Stimulated activated CD8-positive, alpha-beta memory T cell treated with anti-CD3 and anti-CD28 coated beads, Interleukin-7, amount 100 ng/mL, for 24 hours (primary cell): Measurements from ENCODE around the gene KCNK13.

Source experiments
- DNase-seq: peaks from one replicate; pipeline ENCODE4 v3.0.0-alpha.2; 2020; ENCODE audit warnings: low read depth

The KCNK13 gene

DNA sequence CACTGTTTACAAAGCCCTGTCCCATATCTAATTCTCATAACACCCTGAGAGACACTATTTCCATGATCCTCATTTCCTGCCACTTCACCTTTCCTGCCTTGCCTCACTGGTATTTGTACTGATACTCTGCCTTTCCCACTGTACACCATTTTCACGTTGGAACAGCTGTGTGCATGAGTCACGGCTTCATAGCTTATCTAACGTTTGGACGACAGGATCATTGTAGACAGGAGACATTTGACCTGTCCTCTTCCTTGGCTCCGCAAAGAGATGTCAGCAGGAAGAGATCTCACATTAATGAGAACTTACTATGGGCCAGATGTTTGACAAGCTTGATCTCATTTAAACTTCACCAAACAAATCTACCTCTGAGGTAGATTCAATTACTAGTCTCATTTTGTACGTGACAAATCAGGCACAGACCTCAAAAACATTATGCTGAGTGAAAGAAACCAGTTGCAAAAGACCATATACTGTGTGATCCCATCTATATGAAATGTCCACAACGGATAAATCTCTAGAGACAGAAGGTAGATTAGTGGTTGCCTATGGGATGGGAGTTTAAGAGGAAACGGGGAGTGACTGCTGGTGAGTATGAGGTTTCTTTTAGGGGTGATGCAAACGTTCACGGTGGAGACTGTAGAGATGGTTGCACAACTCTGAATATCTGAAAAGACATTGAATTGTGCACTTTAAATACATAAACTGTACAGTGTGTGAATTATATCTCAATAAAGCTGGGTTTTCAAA is 71.2 kb downstream of the KCNK13 start:
- no peak for DNase-seq

DNA sequence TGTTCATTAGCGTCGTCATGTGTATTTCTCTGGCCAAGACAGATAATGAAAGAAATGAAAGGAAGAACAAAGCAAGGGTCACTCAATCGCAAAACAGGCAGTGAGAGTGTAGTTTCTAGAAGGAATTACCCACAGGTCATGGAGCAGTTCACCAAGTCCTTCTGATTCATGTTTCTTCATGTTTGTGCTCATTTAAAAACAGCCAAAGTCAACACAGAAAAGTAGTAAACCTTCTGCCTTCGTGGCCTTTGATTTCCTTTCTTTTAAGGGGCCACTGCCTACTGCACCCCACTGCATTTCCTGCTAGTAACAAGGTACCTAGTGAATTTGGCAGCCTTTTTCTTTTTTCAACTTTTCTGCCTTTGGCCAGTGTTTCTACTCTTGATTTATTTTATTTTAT is 75.1 kb downstream of the KCNK13 start:
- no peak for DNase-seq

DNA sequence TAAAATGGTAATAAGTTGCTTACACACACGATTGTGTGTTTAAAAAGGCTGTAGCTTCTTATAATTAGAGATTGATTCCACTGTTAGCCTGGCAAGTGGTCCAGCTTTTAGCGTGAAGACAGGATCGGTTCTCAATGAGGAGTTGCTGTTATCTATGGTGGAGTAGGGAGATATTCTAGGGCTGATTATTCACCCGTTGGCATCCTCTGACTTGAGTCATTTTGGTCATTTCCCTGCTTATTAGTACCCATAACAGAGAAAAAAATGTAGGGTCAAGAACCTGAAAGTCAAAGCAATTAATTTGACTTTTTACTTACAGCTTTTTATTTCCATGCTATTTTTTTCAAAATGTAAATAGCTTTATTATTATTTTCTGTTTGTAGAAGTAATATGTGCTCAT is 76.0 kb downstream of the KCNK13 start:
- DNase-seq, result no peak

GRCh38 chr14:90139199-90139598 is 77.4 kb downstream of the KCNK13 start:
- DNase-seq, result no peak

DNA sequence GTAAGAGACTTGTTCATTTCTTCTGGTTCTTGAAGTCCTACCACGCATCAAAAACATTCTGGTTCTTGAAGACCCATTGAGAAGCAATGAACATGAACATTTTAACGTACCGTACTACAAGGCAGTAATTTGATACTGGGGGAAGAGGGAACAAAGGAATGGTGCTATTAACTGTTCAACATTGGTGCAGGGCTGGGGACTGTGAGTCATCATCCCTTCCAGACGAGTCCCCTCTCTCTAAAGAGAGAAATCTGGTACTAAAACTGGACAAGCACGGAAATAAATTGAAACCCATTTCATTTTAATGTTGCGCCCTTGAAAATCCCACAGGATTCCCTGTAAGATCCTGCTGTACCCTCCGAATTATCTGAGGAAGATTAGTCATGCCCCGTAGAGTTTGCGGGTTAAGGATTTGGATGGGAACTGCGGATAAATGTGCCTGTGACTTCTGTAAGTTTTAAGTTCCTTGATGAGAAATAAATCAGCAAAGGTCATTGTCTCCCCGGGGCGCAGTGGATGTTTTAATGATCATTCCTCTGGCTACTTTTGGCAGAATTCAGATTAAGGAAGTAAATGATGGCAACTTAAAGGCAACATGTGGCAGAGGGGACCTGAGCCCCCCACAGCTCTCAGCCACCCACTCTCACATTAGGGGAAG is 78.6 kb downstream of the KCNK13 start:
- no peak for DNase-seq

- no peak for DNase-seq
These were observed 79.1 kb downstream of the KCNK13 start for GRCh38 chr14:90140956-90141316.

GRCh38 chr14:90153429-90153828 is 91.6 kb downstream of the KCNK13 start:
- no peak for DNase-seq

DNA sequence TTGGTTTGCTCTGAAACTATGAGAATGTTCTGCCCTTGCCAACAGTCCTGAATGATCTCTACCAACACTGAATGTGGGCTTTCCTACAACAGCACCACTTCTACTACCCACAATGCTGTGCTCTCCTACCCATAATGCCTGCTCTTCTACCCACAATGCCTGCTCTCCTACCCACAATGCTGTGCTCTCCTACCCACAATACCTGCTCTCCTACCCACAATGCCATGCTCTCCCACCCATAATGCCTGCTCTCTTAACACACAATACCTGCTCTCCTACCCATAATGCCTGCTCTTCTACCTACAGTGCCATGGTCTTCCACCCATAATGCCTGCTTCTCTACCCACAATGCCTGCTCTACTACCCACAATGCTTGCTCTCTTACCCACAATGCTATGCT is 92.3 kb downstream of the KCNK13 start:
- no peak for DNase-seq

- DNase-seq, result no peak
These were observed 97.4 kb downstream of the KCNK13 start for GRCh38 chr14:90159146-90159545.

- DNase-seq, result no peak
These were observed 97.9 kb downstream of the KCNK13 start for GRCh38 chr14:90159688-90160087.

DNA sequence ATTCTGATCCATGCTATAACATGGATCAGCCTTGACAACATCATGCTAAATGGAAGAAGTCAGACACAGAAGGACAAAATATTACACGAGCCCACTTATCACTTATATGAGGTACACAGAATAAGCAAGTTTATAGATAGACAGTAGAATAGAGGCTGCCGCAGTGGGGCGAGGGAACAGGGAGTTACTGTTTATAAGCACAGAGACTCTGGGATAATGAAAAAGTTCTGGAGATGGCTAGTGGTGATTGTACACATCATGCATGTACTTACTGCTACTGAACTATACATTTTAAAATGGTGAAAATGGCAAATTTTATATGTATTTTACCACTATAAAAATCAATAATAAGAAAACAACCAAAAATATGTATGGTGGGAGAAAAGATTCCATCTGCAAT is 99.3 kb downstream of the KCNK13 start:
- no peak for DNase-seq

DNA sequence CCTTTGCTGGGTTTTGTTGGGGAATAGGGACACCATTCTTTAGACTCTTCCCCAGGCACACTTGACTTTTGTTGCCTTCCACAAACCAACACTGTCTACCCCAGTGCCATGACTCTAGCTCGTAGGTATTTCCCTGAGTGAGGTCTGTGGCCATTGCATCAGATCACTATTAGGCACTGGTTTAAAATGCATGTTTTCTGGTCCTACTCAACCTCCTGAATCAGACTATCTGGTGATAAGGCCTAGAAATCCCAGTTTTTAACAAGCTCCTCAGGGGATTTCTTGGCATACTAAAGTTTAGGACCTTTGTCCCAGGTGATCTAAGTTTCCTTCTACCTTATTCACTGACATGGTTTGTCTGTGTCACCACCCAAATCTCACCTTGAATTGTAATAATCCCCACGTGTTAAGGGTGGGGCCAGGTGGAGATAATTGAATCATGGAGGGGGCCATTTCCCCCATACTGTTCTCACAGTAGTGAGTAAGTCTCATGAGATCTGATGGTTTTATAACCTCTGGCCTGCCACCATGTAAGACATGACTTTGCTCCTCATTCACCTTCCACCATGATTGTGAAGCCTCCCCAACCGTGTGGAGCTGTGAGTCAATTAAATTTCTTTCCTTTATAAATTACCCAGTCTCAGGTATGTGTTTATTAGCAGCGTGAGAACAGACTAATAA is 106.8 kb downstream of the KCNK13 start:
- no peak for DNase-seq

DNA sequence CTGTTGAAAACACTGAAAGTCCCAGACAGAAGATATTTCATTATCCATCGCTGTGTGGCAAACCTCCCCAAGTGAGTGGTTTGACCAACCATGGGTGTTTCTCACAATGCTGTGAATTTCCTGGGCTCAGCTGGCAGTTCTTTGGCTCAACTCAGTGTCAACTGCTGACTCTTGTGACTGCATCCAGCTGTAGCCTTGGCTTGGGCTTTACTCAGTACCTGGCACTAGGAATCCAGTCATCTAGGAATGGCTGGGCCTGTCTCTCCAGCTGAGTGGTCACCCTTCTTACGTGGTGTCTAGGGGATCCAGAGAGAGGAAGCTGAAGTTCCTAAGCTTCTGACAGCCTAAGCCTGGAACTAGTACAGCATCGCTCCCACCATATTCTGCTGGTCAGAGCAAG is 113.8 kb downstream of the KCNK13 start:
- DNase-seq, result no peak

DNA sequence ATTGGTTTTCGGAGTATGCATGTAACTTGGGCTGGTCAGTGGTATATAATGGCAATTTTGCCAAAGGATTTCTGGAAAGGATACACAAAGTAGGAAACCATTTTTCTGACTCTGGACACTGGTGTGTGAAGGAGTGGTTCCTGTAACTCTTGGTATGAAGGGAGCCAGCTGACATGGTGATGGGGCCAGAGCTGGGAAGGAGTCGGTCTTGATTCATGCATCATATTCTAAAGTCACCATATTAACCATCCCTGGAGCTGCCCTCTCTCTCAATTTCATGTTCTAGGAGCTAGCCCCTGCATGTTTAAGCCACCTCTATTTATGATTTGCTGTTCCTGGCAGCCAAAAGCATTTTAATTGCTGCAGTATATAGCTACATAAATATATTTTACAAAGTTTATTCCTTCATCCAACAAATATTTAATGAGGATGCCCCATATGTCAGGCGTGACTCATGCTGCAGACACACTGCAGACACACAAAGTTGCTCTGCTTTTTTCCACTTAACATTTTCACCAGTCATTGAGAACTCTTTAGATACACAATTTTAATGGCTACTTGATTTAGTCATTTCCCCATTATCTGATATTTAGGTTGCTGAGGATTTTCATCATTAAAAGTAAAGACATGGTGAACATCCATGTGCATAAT is 115.9 kb downstream of the KCNK13 start:
- no peak for DNase-seq

DNA sequence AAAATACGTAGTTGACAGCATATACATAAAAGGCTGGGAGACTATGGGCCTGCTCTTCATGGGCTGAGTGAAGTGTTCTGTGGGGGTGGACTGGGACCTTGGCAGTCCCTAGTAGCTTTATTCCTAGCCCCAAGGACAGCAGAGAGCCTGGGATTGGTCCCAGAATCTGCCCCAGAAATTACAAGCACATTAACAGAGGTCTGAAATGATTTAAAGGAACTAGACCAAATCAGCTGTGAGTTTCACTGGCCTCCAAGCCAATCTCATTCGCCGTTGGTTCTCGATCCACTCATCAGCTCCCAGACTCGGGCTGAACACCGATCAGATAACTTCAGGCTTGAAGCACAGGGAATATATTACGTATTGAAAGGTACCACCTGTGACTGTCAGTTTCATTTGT is 117.6 kb downstream of the KCNK13 start:
- DNase-seq, result no peak

DNA sequence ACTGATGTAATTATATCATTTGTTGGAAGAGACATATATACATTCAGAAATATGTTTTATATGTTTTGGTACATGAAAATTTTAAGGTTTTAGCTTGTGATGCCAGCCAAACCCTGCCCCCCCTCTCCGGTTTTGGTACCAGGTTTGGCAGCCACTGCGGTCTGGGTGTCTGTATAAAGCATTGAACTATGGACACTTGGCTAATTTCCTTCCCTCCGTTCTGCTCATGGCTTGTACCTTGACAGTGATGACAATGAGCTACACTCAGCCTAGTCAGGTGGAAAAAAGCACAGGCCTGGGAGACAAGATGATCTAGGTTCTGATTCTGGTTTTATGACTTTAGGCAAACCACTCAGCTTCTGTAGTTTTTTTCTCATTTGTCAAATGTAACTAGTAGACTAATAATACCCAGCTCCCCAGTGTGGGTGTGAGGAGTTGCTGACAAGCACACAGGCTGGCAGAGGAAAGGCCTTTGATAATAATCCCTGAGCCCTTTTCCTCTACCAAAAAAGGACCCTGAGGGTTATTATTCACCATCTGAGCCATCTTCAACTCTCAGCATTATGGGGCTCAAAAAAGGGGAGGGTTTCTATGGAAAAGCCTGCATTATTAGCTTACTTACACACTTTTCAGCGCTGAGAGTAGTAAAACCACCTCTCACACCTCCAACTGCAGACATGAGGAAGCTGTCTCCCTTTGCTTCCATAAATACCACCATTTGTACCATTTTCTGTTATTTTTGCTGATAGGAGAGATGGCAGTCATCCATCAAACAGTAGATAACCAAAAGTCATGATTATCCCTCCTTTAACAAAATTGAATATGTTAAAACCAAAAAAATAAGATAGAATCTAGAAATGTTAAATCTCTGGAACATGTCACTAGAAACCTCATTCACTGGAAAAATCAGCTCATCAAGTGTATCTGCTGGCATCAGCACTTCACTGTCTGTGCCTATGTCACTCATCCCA is 118.3 kb downstream of the KCNK13 start:
- no peak for DNase-seq

DNA sequence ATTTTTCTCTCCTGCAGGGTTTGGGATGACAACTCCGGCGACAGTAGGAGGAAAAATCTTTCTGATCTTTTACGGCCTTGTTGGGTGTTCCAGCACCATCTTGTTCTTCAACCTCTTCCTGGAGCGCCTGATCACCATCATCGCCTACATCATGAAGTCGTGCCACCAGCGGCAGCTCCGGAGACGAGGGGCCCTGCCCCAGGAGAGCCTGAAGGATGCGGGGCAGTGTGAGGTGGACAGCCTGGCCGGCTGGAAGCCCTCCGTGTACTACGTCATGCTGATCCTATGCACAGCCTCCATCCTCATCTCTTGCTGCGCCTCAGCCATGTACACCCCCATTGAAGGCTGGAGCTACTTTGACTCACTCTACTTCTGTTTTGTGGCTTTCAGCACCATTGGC is 122.3 kb downstream of the KCNK13 start:
- DNase-seq, result no peak

- DNase-seq, result no peak
These were observed 122.9 kb downstream of the KCNK13 start for GRCh38 chr14:90184571-90185266.

DNA sequence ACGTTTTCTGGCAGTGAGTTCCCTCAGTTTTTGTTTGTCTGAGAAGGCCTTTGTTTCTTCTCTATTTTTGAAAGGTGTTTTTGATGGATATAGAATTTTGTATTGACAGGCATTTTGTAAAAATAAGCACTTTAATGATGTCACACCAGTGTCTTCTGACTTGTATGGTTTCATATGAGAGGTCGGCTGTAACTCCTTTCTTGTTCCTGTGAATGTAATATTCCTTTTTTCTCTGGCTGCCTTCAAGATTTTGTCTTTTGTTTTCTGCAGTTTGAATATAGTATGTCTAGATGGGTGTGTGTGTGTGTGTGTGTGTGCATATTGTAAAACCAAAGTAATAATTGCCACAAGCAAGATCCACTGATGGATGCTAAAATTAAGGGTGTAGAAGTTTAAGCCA is 126.8 kb downstream of the KCNK13 start:
- DNase-seq, result no peak

DNA sequence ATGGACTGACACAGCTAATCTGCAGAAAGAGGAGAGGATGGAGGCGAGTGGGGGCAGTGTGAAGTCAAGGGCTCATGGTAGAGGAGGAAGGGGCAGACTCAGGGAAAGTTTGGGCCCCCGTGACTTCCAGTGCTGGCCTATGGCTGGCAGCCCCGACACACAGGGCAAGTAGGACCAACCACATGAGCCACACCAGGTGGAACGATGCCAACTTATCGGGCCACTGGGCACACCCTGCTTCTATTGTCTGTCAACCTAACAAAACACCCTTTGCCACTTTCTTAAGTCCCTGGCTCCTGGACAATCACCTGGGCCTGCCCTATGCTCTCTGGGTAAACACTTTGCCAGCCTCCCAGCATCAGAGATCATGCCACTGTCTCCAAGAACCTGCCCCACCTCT is 129.4 kb downstream of the KCNK13 start:
- DNase-seq, result no peak

GRCh38 chr14:90191585-90191984 is 129.8 kb downstream of the KCNK13 start:
- DNase-seq, result no peak
